ENCODE data around the gene AZIN2.

Gene AZIN2

GRCh38 chr1:33110477-33110876, 29.5 kb downstream of the AZIN2 start:
- DNase-seq (ENCODE audit: low read depth): no peak
- TF ChIP-seq CTCF (conservative IDR thresholded peaks at IDR 0.05; ENCODE audit: low read depth, low read length): no peak
- H3K4me3 ChIP-seq (ENCODE audit: low read depth, low read length): no peak overlapping the region

GRCh38 chr1:33111965-33112364, 31.0 kb downstream of the AZIN2 start:
- peak; percentile 58 for TF ChIP-seq CTCF (conservative IDR thresholded peaks at IDR 0.05; ENCODE audit: low read depth, low read length)
- no peak overlapping the region for H3K4me3 ChIP-seq (ENCODE audit: low read depth, low read length)
- peak; percentile 72 for DNase-seq (ENCODE audit: low read depth)

GRCh38 chr1:33117440-33118085, 36.6 kb downstream of the AZIN2 start:
- DNase-seq (ENCODE audit: low read depth): no peak
- TF ChIP-seq CTCF (conservative IDR thresholded peaks at IDR 0.05; ENCODE audit: low read depth, low read length): no peak
- no peak overlapping the region for H3K4me3 ChIP-seq (ENCODE audit: low read depth, low read length)

- no peak overlapping the region for H3K4me3 ChIP-seq (ENCODE audit: low read depth, low read length)
- no peak for TF ChIP-seq CTCF (conservative IDR thresholded peaks at IDR 0.05; ENCODE audit: low read depth, low read length)
- no peak for DNase-seq (ENCODE audit: low read depth)
Measured at GRCh38 chr1:33118274-33118673, 37.3 kb downstream of the AZIN2 start.

- no peak for DNase-seq (ENCODE audit: low read depth)
- no peak for TF ChIP-seq CTCF (conservative IDR thresholded peaks at IDR 0.05; ENCODE audit: low read depth, low read length)
- H3K4me3 ChIP-seq (ENCODE audit: low read depth, low read length): no peak overlapping the region
Measured at GRCh38 chr1:33119050-33119449, 38.1 kb downstream of the AZIN2 start.

- H3K4me3 ChIP-seq (ENCODE audit: low read depth, low read length): no peak overlapping the region
- peak; percentile 52 for DNase-seq (ENCODE audit: low read depth)
- peak; percentile 41 for TF ChIP-seq CTCF (conservative IDR thresholded peaks at IDR 0.05; ENCODE audit: low read depth, low read length)
Measured at GRCh38 chr1:33119532-33120217, 38.7 kb downstream of the AZIN2 start.
